Uterus (tissue), 4 donors: ENCODE measurements around the gene NUDT21. TPM values are rescaled to one million over a fixed set of nuclear protein-coding genes. Genes with fewer than 3 reads are reported as not detected.

Source experiments
- DNase-seq, 2 donors: peaks; one replicate each; pipeline ENCODE4 v3.0.0-alpha.2; 2019 to 2020
- H3K27ac ChIP-seq, 2 donors: fragments of 200-600 bp; sonication (generic); 1 replicate in 1 of 2; 2 replicates in 1 of 2; pipeline ENCODE4 v1.5.1; 2016 to 2018
- H3K27me3 ChIP-seq, 2 donors: fragments of 200-600 bp; sonication (generic); one replicate each; pipeline ENCODE4 v1.5.1; 2018 to 2019; ENCODE audit warnings: control low read depth in 1 of 2
- H3K36me3 ChIP-seq, 2 donors: fragments of 200-600 bp; sonication (generic); one replicate each; pipeline ENCODE4 v1.5.1; 2019; ENCODE audit warnings: control low read depth in 1 of 2
- H3K4me1 ChIP-seq, 2 donors: fragments of 200-600 bp; sonication (generic); one replicate each; pipeline ENCODE4 v1.5.1; 2018 to 2019; ENCODE audit warnings: control low read depth in 1 of 2
- H3K4me3 ChIP-seq, 2 donors: fragments of 200-600 bp; sonication (generic); 1 replicate in 1 of 2; 2 replicates in 1 of 2; pipeline ENCODE4 v1.5.1; 2018 to 2019; ENCODE audit warnings: mild to moderate bottlenecking in 1 of 2
- H3K9me3 ChIP-seq, 2 donors: fragments of 200-600 bp; sonication (generic); one replicate each; pipeline ENCODE4 v1.5.1; 2019; ENCODE audit warnings: control low read depth in 1 of 2
- CTCF ChIP-seq, 4 experiments: fragments of 200-600 bp in 2 of 4; fragments of 450-650 bp in 2 of 4; sonication (generic) in 2 of 4; IDR thresholded peaks; one replicate each; pipeline ENCODE4 v1.5.1; 2016 to 2019; ENCODE audit warnings: antibody characterized with exemption in 4 of 4, mild to moderate bottlenecking in 2 of 4, moderate library complexity in 1 of 4
- POLR2A ChIP-seq, 2 donors: fragments of 450-650 bp; IDR thresholded peaks; one replicate each; pipeline ENCODE4 v1.6.1; 2016; ENCODE audit warnings: antibody characterized with exemption in 2 of 2, mild to moderate bottlenecking in 1 of 2, moderate library complexity in 1 of 2
- intact Hi-C: fragments of 100-400 bp; cut with DNase I; formaldehyde crosslinking; loops from one replicate; pipeline ENCODE4 v1.15.1; 2023; ENCODE audit warnings: low total_unique reads
- total RNA-seq, 4 donors: library from RNA; depleted of rRNA in 3 of 4; stranded (reverse); fragments of >200 nt in 3 of 4; gene quantifications; one replicate each; pipeline versions ENCODE4 v1.1.0 to v1.2.4, GENCODE V29; 2014 to 2023
- donor health status: DM: yes; HTN: yes; CAD: no.

Gene NUDT21
- total RNA-seq, 4 donors from 2014 or later: 23.1 to 184 (median 89.2) TPM

GRCh38 chr16:56408379-56409098 lies 42.6 kb downstream of the NUDT21 start:
- no peaks in the 10 kb centered on the region for H3K4me1 ChIP-seq
- H3K36me3 ChIP-seq: no peaks in the 10 kb centered on the region
- no peak overlapping the region for H3K4me3 ChIP-seq
- TF ChIP-seq POLR2A (IDR thresholded peaks at IDR 0.05) (no peak), CTCF (IDR thresholded peaks at IDR 0.05) (no peak)
- no peaks in the 10 kb centered on the region for H3K9me3 ChIP-seq
- intact Hi-C loops: no loop called here
- H3K27me3 ChIP-seq: no peaks in the 10 kb centered on the region
- no peak overlapping the region for H3K27ac ChIP-seq
- DNase-seq: no peak

- no peaks in the 10 kb centered on the region for H3K9me3 ChIP-seq
- no peak for DNase-seq
- no peaks in the 10 kb centered on the region for H3K27me3 ChIP-seq
- no peaks in the 10 kb centered on the region for H3K4me1 ChIP-seq
- no peak overlapping the region for H3K4me3 ChIP-seq
- intact Hi-C loops: no loop called here
- H3K27ac ChIP-seq: no peak overlapping the region
- no peak for TF ChIP-seq POLR2A (IDR thresholded peaks at IDR 0.05)
- no peak for TF ChIP-seq CTCF (IDR thresholded peaks at IDR 0.05)
- no peaks in the 10 kb centered on the region for H3K36me3 ChIP-seq
Measured at GRCh38 chr16:56405977-56406672, 45.0 kb downstream of the NUDT21 start.

GRCh38 chr16:56401482-56401881 lies 49.6 kb downstream of the NUDT21 start:
- Histone ChIP-seq H3K4me3 (no peak overlapping the region), H3K27me3 (no peaks in the 10 kb centered on the region), H3K4me1 (no peaks in the 10 kb centered on the region), H3K36me3 (no peaks in the 10 kb centered on the region), H3K27ac (no peak overlapping the region), H3K9me3 (no peaks in the 10 kb centered on the region)
- DNase-seq: no peak
- intact Hi-C loops: no loop called here
- TF ChIP-seq CTCF (IDR thresholded peaks at IDR 0.05): no peak
- TF ChIP-seq POLR2A (IDR thresholded peaks at IDR 0.05): no peak

- H3K4me3 ChIP-seq: no peak overlapping the region
- H3K27ac ChIP-seq: no peak overlapping the region
- no peak for TF ChIP-seq POLR2A (IDR thresholded peaks at IDR 0.05)
- TF ChIP-seq CTCF (IDR thresholded peaks at IDR 0.05): no peak
- no peaks in the 10 kb centered on the region for H3K36me3 ChIP-seq
- no peak for DNase-seq
- H3K27me3 ChIP-seq: no peaks in the 10 kb centered on the region
- no peaks in the 10 kb centered on the region for H3K4me1 ChIP-seq
- no peaks in the 10 kb centered on the region for H3K9me3 ChIP-seq
- intact Hi-C loops: no loop called here
Measured at GRCh38 chr16:56400458-56400857, 50.7 kb downstream of the NUDT21 start.

GRCh38 chr16:56399486-56399885 lies 51.6 kb downstream of the NUDT21 start:
- intact Hi-C loops: no loop called here
- DNase-seq: no peak
- no peaks in the 10 kb centered on the region for H3K36me3 ChIP-seq

More at GRCh38 chr16:56399486-56399885, 51.6 kb downstream of the NUDT21 start:
- H3K4me1 ChIP-seq: no peaks in the 10 kb centered on the region
- TF ChIP-seq CTCF (IDR thresholded peaks at IDR 0.05) (no peak), POLR2A (IDR thresholded peaks at IDR 0.05) (no peak)
- no peaks in the 10 kb centered on the region for H3K27me3 ChIP-seq
- no peak overlapping the region for H3K27ac ChIP-seq
- no peak overlapping the region for H3K4me3 ChIP-seq
- no peaks in the 10 kb centered on the region for H3K9me3 ChIP-seq
